Cardiac muscle cell (in vitro differentiated cells and primary cell): Measurements from ENCODE around the gene TESK2. TPM values are rescaled to one million over a fixed set of nuclear protein-coding genes. Genes with fewer than 3 reads are reported as not detected.
"Not testable (repeated sequence)": the region's sequence is repeated elsewhere in the genome, so short reads cannot be mapped to it uniquely, and the experiment has no call there.

ENCODE experiments used
- DNase-seq, 2 donors: peaks; one replicate each; pipeline versions ENCODE4 v3.0.0 to v3.0.0-alpha.2; 2010 to 2017; ENCODE audit warnings: low read depth in 1 of 2, low spot score in 1 of 2
- H3K27ac ChIP-seq: fragments of 200-600 bp; sonication (generic); 2 replicates; pipeline ENCODE4 v1.5.1; 2016
- H3K27me3 ChIP-seq: fragments of 200-600 bp; sonication (generic); 2 replicates; pipeline ENCODE4 v1.6.0; 2016; ENCODE audit warnings: control low read depth
- H3K36me3 ChIP-seq: fragments of 200-600 bp; sonication (generic); 2 replicates; pipeline ENCODE4 v1.5.1; 2016; ENCODE audit warnings: control low read depth
- H3K4me1 ChIP-seq: fragments of 200-600 bp; sonication (generic); 2 replicates; pipeline ENCODE4 v1.8.1; 2017; ENCODE audit warnings: low read depth, mild to moderate bottlenecking, mixed run types
- H3K4me3 ChIP-seq: fragments of 200-600 bp; sonication (generic); 2 replicates; pipeline ENCODE4 v1.5.1; 2016; ENCODE audit warnings: mild to moderate bottlenecking
- H3K9me3 ChIP-seq: fragments of 200-600 bp; sonication (generic); 2 replicates; pipeline ENCODE4 v1.5.1; 2017; ENCODE audit warnings: low read depth, mild to moderate bottlenecking, control low read depth
- CTCF ChIP-seq: IDR thresholded peaks from 2 replicates; pipeline ENCODE4 v1.5.1; 2012; ENCODE audit warnings: low read depth, mild to moderate bottlenecking, low read length
- polyA plus RNA-seq: library from polyadenylated mRNA; unstranded; fragments of >200 nt; fragmentation: Nextera tagmentation; extraction: Ambion mirVana; gene quantifications from 2 replicates; pipeline ENCODE4 v1.2.1, GENCODE V29; 2016
- total RNA-seq: library from RNA; depleted of rRNA; stranded (reverse); fragments of >200 nt; gene quantifications from 2 replicates; pipeline ENCODE4 v1.2.3, GENCODE V29; 2016

TESK2 gene
- total and polyA plus RNA-seq, 2 experiments from 2014 or later = 8.4 to 13.9 TPM

- Histone ChIP-seq H3K36me3 (no peaks in the 10 kb centered on the region), H3K4me1 (no peaks in the 10 kb centered on the region), H3K27ac (no peak overlapping the region), H3K27me3 (no peaks in the 10 kb centered on the region), H3K9me3 (no peaks in the 10 kb centered on the region), H3K4me3 (no peak overlapping the region)
- DNase-seq = no peak
- TF ChIP-seq CTCF = no peak
Observed at GRCh38 chr1:45479039-45479748, 11.8 kb downstream of the TESK2 start.

- H3K27ac ChIP-seq = no peak overlapping the region
- no peaks in the 10 kb centered on the region for H3K4me1 ChIP-seq
- no peaks in the 10 kb centered on the region for H3K27me3 ChIP-seq
- no peaks in the 10 kb centered on the region for H3K36me3 ChIP-seq
- no peak for DNase-seq
- no peaks in the 10 kb centered on the region for H3K9me3 ChIP-seq
- H3K4me3 ChIP-seq = no peak overlapping the region
- no peak for TF ChIP-seq CTCF
Observed at GRCh38 chr1:45478121-45478814, 12.7 kb downstream of the TESK2 start.

GRCh38 chr1:45477646-45478045, 13.3 kb downstream of the TESK2 start:
- Histone ChIP-seq H3K27me3 (no peaks in the 10 kb centered on the region), H3K4me1 (no peaks in the 10 kb centered on the region), H3K27ac (no peak overlapping the region), H3K36me3 (no peaks in the 10 kb centered on the region), H3K9me3 (no peaks in the 10 kb centered on the region), H3K4me3 (no peak overlapping the region)
- DNase-seq = no peak
- no peak for TF ChIP-seq CTCF

- H3K36me3 ChIP-seq, H3K9me3 ChIP-seq, H3K4me3 ChIP-seq, H3K4me1 ChIP-seq, H3K27ac ChIP-seq, H3K27me3 ChIP-seq, DNase-seq: not testable (repeated sequence)
Observed at GRCh38 chr1:45474194-45474593, 16.8 kb downstream of the TESK2 start.

GRCh38 chr1:45473302-45473701, 17.7 kb downstream of the TESK2 start:
- no peak for DNase-seq
- no peak for TF ChIP-seq CTCF
- Histone ChIP-seq H3K4me1 (no peaks in the 10 kb centered on the region), H3K27me3 (no peaks in the 10 kb centered on the region), H3K4me3 (no peak overlapping the region), H3K36me3 (no peaks in the 10 kb centered on the region), H3K27ac (no peak overlapping the region), H3K9me3 (no peaks in the 10 kb centered on the region)

GRCh38 chr1:45470306-45470798, 20.6 kb downstream of the TESK2 start:
- Histone ChIP-seq H3K27me3 (no peaks in the 10 kb centered on the region), H3K36me3 (no peaks in the 10 kb centered on the region), H3K9me3 (no peaks in the 10 kb centered on the region), H3K4me1 (no peaks in the 10 kb centered on the region), H3K27ac (no peak overlapping the region), H3K4me3 (no peak overlapping the region)
- DNase-seq = no peak
- TF ChIP-seq CTCF = no peak

GRCh38 chr1:45467353-45467752, 23.6 kb downstream of the TESK2 start:
- not testable (repeated sequence) for H3K36me3 ChIP-seq, H3K9me3 ChIP-seq, H3K4me1 ChIP-seq, H3K27ac ChIP-seq, H3K4me3 ChIP-seq, H3K27me3 ChIP-seq
- DNase-seq = peak in 1 of 2 donors; percentile 34
